NT2/D1 (cell line): ENCODE results near the gene HDX.

Source experiments
- SUZ12 ChIP-seq: IDR thresholded peaks from 2 replicates; pipeline ENCODE4 v1.6.1; 2011; ENCODE audit not compliant: insufficient read length, insufficient read depth; ENCODE audit errors: extremely low read depth
- YY1 ChIP-seq: IDR thresholded peaks from 2 replicates; pipeline ENCODE4 v1.6.1; 2011; ENCODE audit not compliant: insufficient read length, insufficient read depth

DNA sequence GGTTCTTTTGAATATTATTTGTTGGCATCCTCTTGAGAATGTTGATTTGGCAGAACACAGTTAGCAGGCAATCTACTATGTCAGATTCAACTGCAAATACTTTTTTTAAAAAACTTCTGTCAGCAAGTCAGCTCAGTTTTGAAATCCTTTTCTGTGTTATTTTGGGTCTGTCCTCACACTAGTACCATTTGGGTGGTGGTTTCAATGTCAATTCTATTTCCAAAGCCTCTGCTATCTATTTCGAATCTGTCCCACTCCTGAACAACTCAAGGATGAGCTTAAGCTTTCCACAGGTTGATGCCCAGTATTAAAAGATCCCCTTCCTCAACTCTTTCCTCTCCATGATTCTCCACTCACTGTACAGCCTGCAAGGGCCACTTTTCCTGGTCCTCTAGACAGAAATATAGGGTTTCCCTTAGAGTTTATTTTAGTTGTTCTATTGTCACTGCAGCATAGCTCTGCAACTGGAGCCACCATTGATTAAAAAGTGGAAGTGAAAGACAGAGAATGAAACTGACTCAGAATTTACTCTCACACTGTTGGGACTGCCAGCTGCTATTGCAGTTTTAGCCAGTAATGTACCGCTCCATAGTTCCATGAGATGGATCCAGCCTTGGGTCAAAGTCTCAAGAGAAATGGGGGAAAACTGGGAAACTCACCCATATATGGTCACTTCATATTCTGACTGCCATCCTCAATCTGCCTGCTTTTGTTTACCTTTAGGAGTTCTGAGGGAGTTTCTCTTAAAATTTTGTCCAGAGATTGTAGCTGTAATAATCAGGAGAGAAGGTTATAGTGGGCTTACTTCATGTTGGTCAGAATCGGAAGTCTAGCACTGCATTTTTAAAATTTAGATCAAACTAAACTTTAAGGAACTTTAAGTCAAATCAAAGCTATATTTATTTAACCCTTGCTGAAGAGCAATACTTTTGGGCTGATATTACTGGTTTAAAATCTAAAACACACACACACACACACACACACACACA lies 14.6 kb downstream of the HDX start:
- TF ChIP-seq YY1 (no peak), SUZ12 (no peak)
